Measurements from ENCODE around the gene C16orf96.

C16orf96 gene

DNA sequence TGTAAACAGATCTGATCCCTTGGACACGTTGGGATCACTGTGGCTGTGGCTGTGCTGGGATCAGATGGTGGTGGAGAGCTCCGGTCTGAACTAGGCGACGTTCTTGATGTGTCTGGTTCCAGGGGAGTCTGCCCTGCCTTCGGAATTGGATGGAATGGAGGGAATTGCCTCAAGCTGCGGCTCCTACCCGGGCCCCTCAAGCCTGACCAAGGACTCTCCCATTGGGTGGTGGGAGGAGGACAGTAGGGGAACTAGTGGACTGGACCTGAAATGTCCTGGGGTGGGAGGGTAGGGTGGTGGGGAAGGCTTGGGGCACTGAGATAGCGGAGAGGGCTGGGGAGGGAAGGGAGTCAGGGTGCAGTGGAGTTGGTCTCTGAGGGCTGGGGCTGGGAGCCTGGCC is 61.7 kb downstream of the C16orf96 start:
- Histone ChIP-seq H3K27ac (ENCODE audit: low read length) (no peak overlapping the region), H3K9ac (ENCODE audit: low read length) (no peak overlapping the region), H2AFZ (ENCODE audit: low read depth, low read length) (no peak overlapping the region), H3K36me3 (replicated peaks; ENCODE audit: low read depth, low read length) (no peaks in the 10 kb centered on the region), H4K20me1 (ENCODE audit: insufficient read depth, low read length) (peaks cover 6% of the 10 kb centered on the region; the same call in 1 of the 2 replicates), H3K4me1 (ENCODE audit: low read length) (peaks cover 17% of the 10 kb centered on the region), H3K79me2 (ENCODE audit: low read length) (peaks cover 24% of the 10 kb centered on the region), H3K4me3 (ENCODE audit: low read length) (no peak overlapping the region), H3K9me3 (ENCODE audit: insufficient read depth, low read length) (no peaks in the 10 kb centered on the region), H3K27me3 (ENCODE audit: low read depth, low read length) (no peaks in the 10 kb centered on the region), H3K4me2 (ENCODE audit: low read length) (no peak overlapping the region)
- TF ChIP-seq, protein P1, sequence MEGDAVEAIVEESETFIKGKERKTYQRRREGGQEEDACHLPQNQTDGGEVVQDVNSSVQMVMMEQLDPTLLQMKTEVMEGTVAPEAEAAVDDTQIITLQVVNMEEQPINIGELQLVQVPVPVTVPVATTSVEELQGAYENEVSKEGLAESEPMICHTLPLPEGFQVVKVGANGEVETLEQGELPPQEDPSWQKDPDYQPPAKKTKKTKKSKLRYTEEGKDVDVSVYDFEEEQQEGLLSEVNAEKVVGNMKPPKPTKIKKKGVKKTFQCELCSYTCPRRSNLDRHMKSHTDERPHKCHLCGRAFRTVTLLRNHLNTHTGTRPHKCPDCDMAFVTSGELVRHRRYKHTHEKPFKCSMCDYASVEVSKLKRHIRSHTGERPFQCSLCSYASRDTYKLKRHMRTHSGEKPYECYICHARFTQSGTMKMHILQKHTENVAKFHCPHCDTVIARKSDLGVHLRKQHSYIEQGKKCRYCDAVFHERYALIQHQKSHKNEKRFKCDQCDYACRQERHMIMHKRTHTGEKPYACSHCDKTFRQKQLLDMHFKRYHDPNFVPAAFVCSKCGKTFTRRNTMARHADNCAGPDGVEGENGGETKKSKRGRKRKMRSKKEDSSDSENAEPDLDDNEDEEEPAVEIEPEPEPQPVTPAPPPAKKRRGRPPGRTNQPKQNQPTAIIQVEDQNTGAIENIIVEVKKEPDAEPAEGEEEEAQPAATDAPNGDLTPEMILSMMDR (IDR thresholded peaks at IDR 0.05; ENCODE audit: low read depth, low read length): no peak
- no peak for TF ChIP-seq EZH2phosphoT487 (IDR thresholded peaks at IDR 0.05; ENCODE audit: low read depth)

DNA sequence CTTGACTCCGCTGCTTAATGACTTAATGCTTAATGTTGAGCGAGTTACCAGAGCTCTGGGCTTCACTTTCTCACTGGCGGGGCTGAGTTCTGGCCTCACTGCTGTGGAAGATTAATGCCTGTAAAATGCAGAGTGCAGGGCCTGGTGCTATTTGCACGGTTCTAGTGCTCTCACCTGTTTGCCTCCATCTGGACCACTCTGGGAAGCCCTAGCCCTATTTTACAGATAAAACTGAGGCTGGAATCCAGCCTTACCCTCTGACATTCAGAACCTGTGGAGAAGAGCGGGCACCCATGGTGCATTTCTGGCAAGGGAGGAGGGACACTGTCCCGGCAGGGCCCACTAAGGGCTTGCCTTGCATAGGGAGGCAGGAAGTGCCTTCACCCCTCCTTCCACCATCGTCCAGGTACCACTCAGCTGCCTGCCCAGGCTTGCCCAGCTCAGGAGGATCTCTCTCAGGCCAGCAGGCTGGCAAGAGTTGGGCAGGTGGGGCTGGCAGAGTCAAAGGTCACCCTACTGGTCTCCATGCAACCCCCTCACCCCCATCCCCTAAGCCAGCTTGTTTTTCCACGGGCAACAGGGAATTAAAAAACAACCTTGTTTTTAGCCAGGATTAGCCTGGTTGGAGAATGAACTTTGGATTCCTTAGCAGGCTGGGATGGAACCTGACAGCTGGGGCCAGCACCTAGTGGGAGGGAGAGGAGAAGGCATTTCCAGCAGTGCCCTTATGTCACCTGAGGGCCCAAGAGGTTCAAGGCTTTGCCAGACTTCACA is 62.7 kb downstream of the C16orf96 start:
- TF ChIP-seq, protein P1 (IDR thresholded peaks at IDR 0.05; ENCODE audit: low read depth, low read length): no peak
- no peak for TF ChIP-seq EZH2phosphoT487 (IDR thresholded peaks at IDR 0.05; ENCODE audit: low read depth)

DNA sequence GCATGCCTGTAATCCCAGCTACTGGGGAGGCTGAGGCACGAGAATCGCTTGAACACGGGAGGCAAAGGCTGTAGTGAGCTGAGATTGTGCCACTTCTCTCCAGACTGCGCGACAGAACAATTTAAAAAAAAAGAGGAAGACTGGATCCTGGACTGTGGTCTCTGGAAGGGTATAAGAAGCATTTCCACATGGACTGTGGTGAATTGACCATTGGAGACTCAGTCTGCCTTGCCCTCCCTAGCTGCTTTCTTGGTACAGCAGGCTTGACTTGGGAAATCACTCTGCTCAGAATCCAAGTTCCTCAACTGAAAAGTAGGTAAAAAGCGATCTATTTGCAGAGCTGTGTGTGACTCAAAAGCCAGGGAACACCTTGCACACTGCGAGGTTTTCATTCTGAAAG is 67.5 kb downstream of the C16orf96 start:
- peak overlapping the region; percentile 95 for H3K9ac ChIP-seq (ENCODE audit: low read length)
- peak overlapping the region; percentile 74 for H3K4me2 ChIP-seq (ENCODE audit: low read length)

More for the DNA sequence above, 62.7 kb downstream of the C16orf96 start:
- H3K9ac ChIP-seq (ENCODE audit: low read length): no peak overlapping the region
- H3K79me2 ChIP-seq (ENCODE audit: low read length): peaks cover 15% of the 10 kb centered on the region
- H3K4me2 ChIP-seq (ENCODE audit: low read length): no peak overlapping the region
- H3K36me3 ChIP-seq (replicated peaks; ENCODE audit: low read depth, low read length): no peaks in the 10 kb centered on the region
- H3K4me1 ChIP-seq (ENCODE audit: low read length): peaks cover 12% of the 10 kb centered on the region
- no peak overlapping the region for H3K4me3 ChIP-seq (ENCODE audit: low read length)
- H3K9me3 ChIP-seq (ENCODE audit: insufficient read depth, low read length): no peaks in the 10 kb centered on the region
- H2AFZ ChIP-seq (ENCODE audit: low read depth, low read length): no peak overlapping the region
- no peaks in the 10 kb centered on the region for H4K20me1 ChIP-seq (ENCODE audit: insufficient read depth, low read length)
- H3K27me3 ChIP-seq (ENCODE audit: low read depth, low read length): no peaks in the 10 kb centered on the region
- H3K27ac ChIP-seq (ENCODE audit: low read length): no peak overlapping the region

More for the DNA sequence above, 67.5 kb downstream of the C16orf96 start:
- Histone ChIP-seq H2AFZ (ENCODE audit: low read depth, low read length) (0 out of 2 replicates have a peak overlapping the region, but pooled peaks have one; percentile 90), H3K27ac (ENCODE audit: low read length) (no peak overlapping the region), H3K4me3 (ENCODE audit: low read length) (peak overlapping the region; percentile 94), H4K20me1 (ENCODE audit: insufficient read depth, low read length) (peaks cover 14% of the 10 kb centered on the region), H3K36me3 (replicated peaks; ENCODE audit: low read depth, low read length) (peaks cover 9% of the 10 kb centered on the region), H3K9me3 (ENCODE audit: insufficient read depth, low read length) (no peaks in the 10 kb centered on the region), H3K4me1 (ENCODE audit: low read length) (peaks cover 14% of the 10 kb centered on the region), H3K27me3 (ENCODE audit: low read depth, low read length) (no peaks in the 10 kb centered on the region), H3K79me2 (ENCODE audit: low read length) (peaks cover 34% of the 10 kb centered on the region)
- TF ChIP-seq, protein P1 (IDR thresholded peaks at IDR 0.05; ENCODE audit: low read depth, low read length): no peak
- no peak for TF ChIP-seq EZH2phosphoT487 (IDR thresholded peaks at IDR 0.05; ENCODE audit: low read depth)
